ENCODE results near the gene HAPSTR1.

DNA sequence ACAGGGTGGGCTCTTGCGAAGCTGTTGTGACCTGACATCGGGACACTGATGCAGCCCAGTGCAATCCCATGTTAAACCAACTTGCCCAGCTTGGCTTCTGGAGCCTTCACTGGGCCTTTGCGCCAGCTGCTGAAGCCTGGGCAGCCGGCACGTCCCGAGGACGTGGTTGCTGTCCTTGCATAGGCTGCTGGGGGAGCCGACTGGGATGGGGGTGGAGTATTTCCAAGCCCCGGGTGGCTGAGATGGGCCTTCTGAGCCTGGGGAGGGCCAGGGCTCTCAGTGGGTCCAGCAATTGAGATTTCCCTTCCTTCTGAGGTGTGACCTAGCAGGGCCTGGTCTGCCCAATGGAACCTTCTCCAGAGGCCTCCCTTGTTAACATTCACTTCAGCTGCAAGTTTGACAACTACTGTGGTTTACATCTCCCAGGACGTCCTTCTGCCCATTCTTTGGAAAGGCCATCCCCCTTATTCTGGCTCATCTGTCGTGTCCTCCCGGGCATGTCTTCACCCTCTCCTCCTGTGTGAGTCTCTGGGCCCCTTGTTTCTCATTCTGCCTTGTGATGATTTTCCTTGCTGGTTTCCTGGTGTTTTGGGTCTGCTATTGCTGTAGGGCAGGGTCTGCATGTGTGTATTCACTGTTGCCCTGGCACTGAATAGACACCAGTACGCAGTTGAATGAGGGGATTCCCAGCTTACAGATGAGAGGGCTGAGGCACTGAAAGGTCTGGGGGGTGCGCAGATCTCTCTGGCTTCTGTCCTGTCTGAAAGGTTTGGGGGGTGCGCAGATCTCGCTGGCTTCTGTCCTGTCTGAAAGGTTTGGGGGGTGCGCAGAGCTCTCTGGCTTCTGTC, 34.4 kb downstream of the HAPSTR1 start:
- TF ChIP-seq, protein P1, sequence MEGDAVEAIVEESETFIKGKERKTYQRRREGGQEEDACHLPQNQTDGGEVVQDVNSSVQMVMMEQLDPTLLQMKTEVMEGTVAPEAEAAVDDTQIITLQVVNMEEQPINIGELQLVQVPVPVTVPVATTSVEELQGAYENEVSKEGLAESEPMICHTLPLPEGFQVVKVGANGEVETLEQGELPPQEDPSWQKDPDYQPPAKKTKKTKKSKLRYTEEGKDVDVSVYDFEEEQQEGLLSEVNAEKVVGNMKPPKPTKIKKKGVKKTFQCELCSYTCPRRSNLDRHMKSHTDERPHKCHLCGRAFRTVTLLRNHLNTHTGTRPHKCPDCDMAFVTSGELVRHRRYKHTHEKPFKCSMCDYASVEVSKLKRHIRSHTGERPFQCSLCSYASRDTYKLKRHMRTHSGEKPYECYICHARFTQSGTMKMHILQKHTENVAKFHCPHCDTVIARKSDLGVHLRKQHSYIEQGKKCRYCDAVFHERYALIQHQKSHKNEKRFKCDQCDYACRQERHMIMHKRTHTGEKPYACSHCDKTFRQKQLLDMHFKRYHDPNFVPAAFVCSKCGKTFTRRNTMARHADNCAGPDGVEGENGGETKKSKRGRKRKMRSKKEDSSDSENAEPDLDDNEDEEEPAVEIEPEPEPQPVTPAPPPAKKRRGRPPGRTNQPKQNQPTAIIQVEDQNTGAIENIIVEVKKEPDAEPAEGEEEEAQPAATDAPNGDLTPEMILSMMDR (conservative IDR thresholded peaks at IDR 0.05 in 1 of 2, IDR thresholded peaks at IDR 0.05 in 1 of 2; ENCODE audit: extremely low read depth in 1 of 2, insufficient read depth in 1 of 2, low read depth in 1 of 2, low read length in 2 of 2) = no peak
- TF ChIP-seq EZH2 (IDR thresholded peaks at IDR 0.05; ENCODE audit: borderline replicate concordance, low read length) = no peak

Measured in mammary epithelial cell (primary cell).